Stimulated activated CD8-positive, alpha-beta memory T cell treated with anti-CD3 and anti-CD28 coated beads, Interleukin-4, amount 100 ng/mL, for 4 hours (primary cell): Measurements from ENCODE around the gene WTAP.
"Not testable (repeated sequence)": the region's sequence is repeated elsewhere in the genome, so short reads cannot be mapped to it uniquely, and the experiment has no call there.

Source experiments
- DNase-seq, 2 donors: peaks; one replicate each; pipeline ENCODE4 v3.0.0-alpha.2; 2020; ENCODE audit warnings: low read depth in 2 of 2, low spot score in 1 of 2

Gene WTAP

GRCh38 chr6:159726918-159727716 is at the start of gene WTAP:
Gene WTAP, plus strand, starts transcription at chr6:159727506. Its CDS starts 8,760 bp downstream, at chr6:159736266.
- peak; percentile 92 to 96 for DNase-seq

- no peak for DNase-seq
Observed at GRCh38 chr6:159677506-159678165, 49.7 kb upstream of the WTAP start.

- DNase-seq: no peak
Observed at GRCh38 chr6:159678574-159678973, 48.7 kb upstream of the WTAP start.

GRCh38 chr6:159679091-159680077 is 47.9 kb upstream of the WTAP start:
- no peak for DNase-seq

GRCh38 chr6:159680104-159680503 is 47.2 kb upstream of the WTAP start:
- DNase-seq: no peak

GRCh38 chr6:159681191-159681880 is 46.0 kb upstream of the WTAP start:
- DNase-seq: no peak

- DNase-seq: no peak
Observed at GRCh38 chr6:159682295-159682694, 45.0 kb upstream of the WTAP start.

- no peak for DNase-seq
Observed at GRCh38 chr6:159682810-159683209, 44.5 kb upstream of the WTAP start.

- DNase-seq: no peak
Observed at GRCh38 chr6:159684013-159684304, 43.3 kb upstream of the WTAP start.

- DNase-seq: no peak
Observed at GRCh38 chr6:159686040-159686439, 41.3 kb upstream of the WTAP start.

- DNase-seq: no peak
Observed at GRCh38 chr6:159686703-159687102, 40.6 kb upstream of the WTAP start.

- no peak for DNase-seq
Observed at GRCh38 chr6:159687341-159687740, 40.0 kb upstream of the WTAP start.

GRCh38 chr6:159688266-159688905 is 38.9 kb upstream of the WTAP start:
- DNase-seq: no peak

GRCh38 chr6:159689001-159689400 is 38.3 kb upstream of the WTAP start:
- DNase-seq: no peak

- not testable (repeated sequence) for DNase-seq
Observed at GRCh38 chr6:159690135-159690534, 37.2 kb upstream of the WTAP start.

GRCh38 chr6:159691133-159691962 is 36.0 kb upstream of the WTAP start:
- no peak for DNase-seq

- DNase-seq: no peak
Observed at GRCh38 chr6:159691963-159692287, 35.4 kb upstream of the WTAP start.

GRCh38 chr6:159692303-159693127 is 34.8 kb upstream of the WTAP start:
- peak; percentile 28 to 29 for DNase-seq
